Neural crest cell (in vitro differentiated cells): ENCODE measurements around the gene TATDN3. TPM values are rescaled to one million over a fixed set of nuclear protein-coding genes. Genes with fewer than 3 reads are reported as not detected.
"Not testable (repeated sequence)": the region's sequence is repeated elsewhere in the genome, so short reads cannot be mapped to it uniquely, and the experiment has no call there.

Experiments used
- DNase-seq: peaks from one replicate; pipeline ENCODE4 v3.0.0; 2021; ENCODE audit warnings: low read depth, mixed read lengths, low spot score
- H3K27ac Mint-ChIP-seq: one replicate; pipeline ENCODE4 v1.8.0; 2021; ENCODE audit warnings: mild to moderate bottlenecking, mixed read lengths; ENCODE audit not compliant: unreplicated experiment
- H3K27me3 Mint-ChIP-seq: 2 replicates; pipeline ENCODE4 v1.8.0; 2021; ENCODE audit warnings: low read depth, mild to moderate bottlenecking, mixed read lengths
- H3K36me3 Mint-ChIP-seq: 2 replicates; pipeline ENCODE4 v1.8.0; 2021; ENCODE audit warnings: low read depth, mild to moderate bottlenecking, mixed read lengths
- H3K4me1 Mint-ChIP-seq: 2 replicates; pipeline ENCODE4 v1.8.0; 2021; ENCODE audit warnings: mixed read lengths
- H3K4me3 Mint-ChIP-seq: one replicate; pipeline ENCODE4 v1.8.0; 2021; ENCODE audit warnings: mild to moderate bottlenecking, mixed read lengths
- H3K9me3 Mint-ChIP-seq: 2 replicates; pipeline ENCODE4 v1.8.0; 2021; ENCODE audit warnings: mixed read lengths
- total RNA-seq: library from RNA; stranded (reverse); gene quantifications from 2 replicates; pipeline ENCODE4 v1.2.1, GENCODE V29; 2021
- TF ChIP-seq, protein P1 (sequence below): fragments of 200-600 bp; sonication (generic); conservative IDR thresholded peaks from 2 replicates; pipeline ENCODE4 v1.5.0; 2021; ENCODE audit warnings: antibody characterized with exemption, mild to moderate bottlenecking

TATDN3 gene
- total RNA-seq, 1 donor from 2014 or later, result 14.2 TPM

DNA sequence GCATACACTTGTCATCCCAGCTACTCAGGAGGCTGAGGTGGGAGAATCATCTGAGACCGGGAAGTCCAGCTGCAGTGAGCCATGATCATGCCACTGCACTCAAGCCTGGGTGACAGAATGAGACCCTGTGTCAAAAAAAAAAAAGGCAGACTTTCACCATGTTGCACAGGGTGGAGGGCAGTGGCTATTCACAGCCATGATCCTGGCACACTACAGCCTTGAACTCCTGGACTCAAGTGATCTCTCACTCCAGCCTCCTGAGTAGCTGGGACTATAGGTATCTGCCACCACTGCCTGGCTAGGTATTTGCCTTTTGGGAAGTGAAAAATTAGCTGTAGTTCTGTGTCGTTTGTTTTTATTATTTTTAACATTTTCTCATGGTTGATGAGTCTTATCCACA is 36.7 kb downstream of the TATDN3 start:
- Mint-ChIP-seq H3K36me3 (peaks cover 12% of the 10 kb centered on the region), H3K4me3 (no peak overlapping the region), H3K27ac (no peak overlapping the region), H3K27me3 (no peaks in the 10 kb centered on the region), H3K4me1 (no peaks in the 10 kb centered on the region), H3K9me3 (peaks cover 11% of the 10 kb centered on the region)
- TF ChIP-seq, protein P1, sequence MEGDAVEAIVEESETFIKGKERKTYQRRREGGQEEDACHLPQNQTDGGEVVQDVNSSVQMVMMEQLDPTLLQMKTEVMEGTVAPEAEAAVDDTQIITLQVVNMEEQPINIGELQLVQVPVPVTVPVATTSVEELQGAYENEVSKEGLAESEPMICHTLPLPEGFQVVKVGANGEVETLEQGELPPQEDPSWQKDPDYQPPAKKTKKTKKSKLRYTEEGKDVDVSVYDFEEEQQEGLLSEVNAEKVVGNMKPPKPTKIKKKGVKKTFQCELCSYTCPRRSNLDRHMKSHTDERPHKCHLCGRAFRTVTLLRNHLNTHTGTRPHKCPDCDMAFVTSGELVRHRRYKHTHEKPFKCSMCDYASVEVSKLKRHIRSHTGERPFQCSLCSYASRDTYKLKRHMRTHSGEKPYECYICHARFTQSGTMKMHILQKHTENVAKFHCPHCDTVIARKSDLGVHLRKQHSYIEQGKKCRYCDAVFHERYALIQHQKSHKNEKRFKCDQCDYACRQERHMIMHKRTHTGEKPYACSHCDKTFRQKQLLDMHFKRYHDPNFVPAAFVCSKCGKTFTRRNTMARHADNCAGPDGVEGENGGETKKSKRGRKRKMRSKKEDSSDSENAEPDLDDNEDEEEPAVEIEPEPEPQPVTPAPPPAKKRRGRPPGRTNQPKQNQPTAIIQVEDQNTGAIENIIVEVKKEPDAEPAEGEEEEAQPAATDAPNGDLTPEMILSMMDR, result no peak
- no peak for DNase-seq

- not testable (repeated sequence) for H3K4me1 Mint-ChIP-seq, H3K27ac Mint-ChIP-seq, H3K4me3 Mint-ChIP-seq, H3K27me3 Mint-ChIP-seq, DNase-seq, H3K36me3 Mint-ChIP-seq, H3K9me3 Mint-ChIP-seq
Measured at GRCh38 chr1:212833211-212834207, 41.8 kb downstream of the TATDN3 start.

GRCh38 chr1:212838145-212838544 is 46.5 kb downstream of the TATDN3 start:
- DNase-seq, result no peak
- Mint-ChIP-seq H3K4me3 (no peak overlapping the region), H3K36me3 (no peaks in the 10 kb centered on the region), H3K9me3 (no peaks in the 10 kb centered on the region), H3K27ac (no peak overlapping the region), H3K27me3 (no peaks in the 10 kb centered on the region), H3K4me1 (no peaks in the 10 kb centered on the region)
- TF ChIP-seq, protein P1, result no peak

- H3K27me3 Mint-ChIP-seq, H3K9me3 Mint-ChIP-seq, H3K4me1 Mint-ChIP-seq, H3K4me3 Mint-ChIP-seq, H3K36me3 Mint-ChIP-seq, DNase-seq, H3K27ac Mint-ChIP-seq: not testable (repeated sequence)
Measured at GRCh38 chr1:212844521-212844920, 52.8 kb downstream of the TATDN3 start.

DNA sequence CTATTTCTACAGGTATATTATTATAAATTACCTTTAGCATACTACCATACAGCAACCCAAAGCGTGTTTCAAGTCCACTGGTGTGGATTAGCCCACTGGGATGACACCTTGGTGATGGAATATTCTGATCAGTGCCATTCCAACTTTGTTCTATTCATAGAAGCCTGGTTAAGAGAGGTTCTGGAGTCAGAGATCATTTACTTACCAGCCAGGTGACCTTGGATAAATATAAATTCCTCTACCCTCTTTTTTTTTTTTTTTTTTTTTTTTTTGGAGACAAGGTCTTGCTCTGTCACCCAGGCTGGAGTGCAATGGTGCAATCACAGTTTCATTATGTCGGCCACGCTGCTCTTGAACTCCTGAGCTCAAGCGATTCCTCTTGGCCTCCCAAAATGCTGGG is 55.9 kb downstream of the TATDN3 start, which contains the start of gene SPATA45:
Gene SPATA45, minus strand, starts transcription at position 101 of the 400 bp plus-strand sequence. CDS start 11,500 bp downstream, outside the sequence.
- Mint-ChIP-seq H3K27me3 (no peaks in the 10 kb centered on the region), H3K4me3 (no peak within 1 kb of the TSS), H3K9me3 (no peaks in the 10 kb centered on the region), H3K36me3 (peaks cover 6% of the 10 kb centered on the region), H3K4me1 (no peaks in the 10 kb centered on the region), H3K27ac (no peak within 1 kb of the TSS)
- DNase-seq, result no peak
- TF ChIP-seq, protein P1, result no peak

GRCh38 chr1:212852105-212852688 is 60.5 kb downstream of the TATDN3 start:
- H3K27me3 Mint-ChIP-seq, result no peaks in the 10 kb centered on the region
- TF ChIP-seq, protein P1, result no peak
- H3K36me3 Mint-ChIP-seq, result peaks cover 10% of the 10 kb centered on the region
- H3K9me3 Mint-ChIP-seq, result no peaks in the 10 kb centered on the region
- DNase-seq, result no peak
- peaks cover 13% of the 10 kb centered on the region for H3K4me1 Mint-ChIP-seq
- H3K4me3 Mint-ChIP-seq, result peak overlapping the region; percentile 59
- H3K27ac Mint-ChIP-seq, result no peak overlapping the region
